Fibroblast of upper back skin (primary cell): ENCODE measurements around the gene GAS7.

ENCODE experiments used
- DNase-seq: peaks from one replicate; pipeline ENCODE4 v3.0.0-alpha.2; 2013

The GAS7 gene

GRCh38 chr17:10198509-10199249 is at the start of gene GAS7:
TSS of gene GAS7 (minus strand) at chr17:10198606.
- DNase-seq: peak; percentile 42

DNA sequence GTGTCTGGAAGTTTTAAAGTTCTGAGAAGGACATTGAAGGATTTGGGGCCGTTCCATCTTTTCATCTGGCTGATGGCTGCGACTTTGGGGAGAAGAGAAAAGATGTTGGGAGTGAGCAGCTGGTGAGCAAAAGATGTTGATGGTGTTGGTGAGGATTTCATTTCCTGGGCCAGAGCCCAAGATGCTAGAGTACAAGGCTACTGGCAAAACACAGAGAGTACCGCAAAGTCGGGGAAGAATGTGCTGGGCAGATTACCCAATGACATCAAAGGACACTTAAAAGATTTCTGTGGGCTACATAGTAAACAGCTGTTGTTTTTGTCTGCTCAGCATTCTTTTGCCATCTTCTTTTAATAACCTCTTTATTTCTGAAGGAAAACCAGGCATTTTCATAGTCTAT is 49.4 kb upstream of the GAS7 start:
- peak; percentile 60 for DNase-seq

- peak; percentile 92 for DNase-seq
Measured at GRCh38 chr17:10243883-10244844, 45.8 kb upstream of the GAS7 start.

DNA sequence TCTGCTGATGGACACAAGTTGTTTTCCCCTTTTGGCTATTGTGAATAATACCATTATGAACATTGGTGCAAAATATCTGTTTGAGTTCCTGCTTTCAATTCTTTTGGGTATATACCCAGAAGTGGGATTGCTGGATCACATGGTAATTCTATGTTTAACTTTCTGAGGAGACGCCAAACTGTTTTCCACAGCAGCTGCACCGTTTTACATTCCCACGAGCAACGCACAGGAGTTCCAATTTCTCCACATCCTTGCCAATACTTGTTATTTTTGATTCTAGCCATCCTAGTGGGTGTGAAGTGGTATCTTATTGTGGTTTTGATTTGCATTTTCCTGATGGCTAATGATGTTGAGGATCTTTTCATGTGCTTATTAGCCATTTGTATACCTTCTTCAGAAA is 43.4 kb upstream of the GAS7 start:
- no peak for DNase-seq

DNA sequence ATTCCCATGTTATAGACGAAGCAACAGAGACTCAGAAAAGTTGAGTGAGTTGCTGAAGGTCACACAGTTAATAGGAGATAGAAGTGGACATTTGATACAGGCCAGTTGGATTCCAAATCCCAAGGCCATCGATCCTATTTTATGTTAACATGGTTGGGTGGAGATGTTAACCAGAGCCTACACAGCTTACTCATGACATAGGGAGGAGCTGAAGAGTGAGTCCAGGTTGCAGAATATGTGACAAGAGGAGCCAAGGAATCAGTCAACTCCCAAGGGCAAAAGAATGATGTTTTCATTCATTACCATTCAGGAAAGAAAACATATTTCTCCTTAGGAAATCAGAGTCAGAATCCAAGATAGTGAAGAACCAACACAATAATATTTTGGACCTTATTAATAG is 40.3 kb upstream of the GAS7 start:
- DNase-seq: no peak

DNA sequence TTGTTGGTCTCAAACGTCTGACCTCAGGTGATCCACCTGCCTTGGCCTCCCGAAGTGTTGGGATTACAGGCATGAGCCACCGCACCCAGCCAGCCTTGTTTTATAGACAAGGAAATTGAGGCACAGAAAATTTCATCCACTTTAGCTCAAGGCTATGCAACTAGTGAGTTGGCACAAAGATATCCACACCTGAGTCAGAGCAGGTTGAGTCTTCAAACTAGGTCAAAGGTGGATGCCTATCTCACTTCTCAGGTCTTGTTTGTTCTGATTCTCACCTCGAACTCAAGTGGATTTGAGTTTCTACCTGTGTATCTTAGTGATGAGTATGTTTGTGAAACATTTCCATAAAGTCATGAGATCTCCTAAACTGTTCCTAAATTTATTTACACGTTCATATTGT is 35.6 kb upstream of the GAS7 start:
- no peak for DNase-seq

- peak; percentile 16 for DNase-seq
Measured at GRCh38 chr17:10233161-10233560, 34.8 kb upstream of the GAS7 start.

GRCh38 chr17:10229181-10229580 is 30.8 kb upstream of the GAS7 start:
- no peak for DNase-seq

DNA sequence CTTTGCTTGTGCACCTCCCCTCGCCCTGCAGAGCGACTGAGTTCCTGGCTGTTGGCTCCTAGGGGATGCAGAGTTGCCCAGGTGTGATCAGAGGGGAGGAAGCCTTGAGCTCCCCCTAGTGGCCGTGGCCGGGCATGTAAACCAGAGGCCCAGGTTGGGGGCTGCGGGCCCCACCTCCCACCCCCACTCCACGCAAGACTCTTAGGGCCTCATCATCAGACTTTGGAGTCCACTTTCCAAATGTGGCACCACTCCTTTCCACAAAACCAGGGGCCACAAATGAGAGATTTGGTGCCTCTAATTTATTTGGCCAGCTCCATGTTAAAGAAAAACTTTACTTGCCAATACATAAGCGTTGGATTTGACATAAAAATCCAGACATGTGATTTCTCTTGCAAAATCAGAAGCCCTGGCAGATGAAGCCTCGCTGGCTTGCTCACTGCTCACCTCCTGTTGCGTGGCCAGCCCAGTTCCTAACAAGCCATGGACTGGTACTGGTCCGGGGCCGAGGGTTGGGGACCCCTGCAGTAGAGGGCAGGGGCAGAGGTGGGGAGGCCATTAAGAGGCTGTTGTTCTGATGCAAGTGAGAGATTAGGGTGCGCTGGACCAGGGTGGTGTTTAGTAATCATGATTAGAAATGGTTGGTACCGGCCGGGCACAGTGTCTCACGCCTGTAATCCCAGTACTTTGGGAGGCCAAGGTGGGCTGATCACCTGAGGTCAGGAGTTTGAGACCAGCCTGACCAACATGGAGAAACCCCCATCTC is 28.7 kb upstream of the GAS7 start:
- DNase-seq: peak; percentile 40

- DNase-seq: no peak
Measured at GRCh38 chr17:10224582-10225195, 26.3 kb upstream of the GAS7 start.

GRCh38 chr17:10219193-10219592 is 20.8 kb upstream of the GAS7 start:
- DNase-seq: no peak

- DNase-seq: peak; percentile 24
Measured at GRCh38 chr17:10217916-10218315, 19.5 kb upstream of the GAS7 start.

- DNase-seq: no peak
Measured at GRCh38 chr17:10216213-10216938, 18.0 kb upstream of the GAS7 start.

- DNase-seq: no peak
Measured at GRCh38 chr17:10215286-10215685, 16.9 kb upstream of the GAS7 start.

GRCh38 chr17:10211666-10212065 is 13.3 kb upstream of the GAS7 start:
- no peak for DNase-seq

- DNase-seq: peak; percentile 89
Measured at GRCh38 chr17:10210151-10210574, 11.8 kb upstream of the GAS7 start.

GRCh38 chr17:10208604-10209193 is 10.3 kb upstream of the GAS7 start:
- DNase-seq: no peak

GRCh38 chr17:10207153-10207552 is 8.7 kb upstream of the GAS7 start:
- no peak for DNase-seq

DNA sequence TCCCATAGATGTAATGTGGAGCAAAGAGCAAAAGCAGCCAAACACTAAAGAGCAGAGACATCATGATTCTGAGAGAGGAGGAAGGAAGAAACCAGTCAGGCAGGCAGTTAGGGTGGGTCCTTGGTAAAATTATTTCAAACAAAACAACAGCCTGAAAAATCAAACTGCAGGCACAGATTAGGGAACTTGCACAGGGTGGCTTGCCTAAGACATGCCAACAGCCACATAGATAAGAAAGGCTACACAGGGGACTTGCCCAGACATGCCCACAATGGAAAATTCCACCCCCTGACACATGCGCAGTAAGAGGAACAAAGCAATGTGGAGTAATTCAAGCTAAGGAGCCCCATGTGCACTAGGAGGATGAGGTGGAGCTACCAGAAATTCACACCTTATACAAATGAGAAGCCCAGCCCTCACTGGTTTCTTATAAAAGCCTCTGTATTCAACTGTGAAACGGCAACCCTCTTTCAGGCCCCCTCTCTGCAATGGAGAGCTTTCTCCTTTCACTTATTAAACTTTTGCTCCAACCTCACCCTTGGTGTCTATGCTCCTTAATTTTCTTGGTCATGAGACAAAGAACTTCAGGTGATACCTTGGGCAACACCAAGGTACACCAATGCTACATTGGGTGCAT is 7.3 kb upstream of the GAS7 start:
- no peak for DNase-seq

GRCh38 chr17:10201680-10202079 is 3.3 kb upstream of the GAS7 start:
- DNase-seq: no peak

DNA sequence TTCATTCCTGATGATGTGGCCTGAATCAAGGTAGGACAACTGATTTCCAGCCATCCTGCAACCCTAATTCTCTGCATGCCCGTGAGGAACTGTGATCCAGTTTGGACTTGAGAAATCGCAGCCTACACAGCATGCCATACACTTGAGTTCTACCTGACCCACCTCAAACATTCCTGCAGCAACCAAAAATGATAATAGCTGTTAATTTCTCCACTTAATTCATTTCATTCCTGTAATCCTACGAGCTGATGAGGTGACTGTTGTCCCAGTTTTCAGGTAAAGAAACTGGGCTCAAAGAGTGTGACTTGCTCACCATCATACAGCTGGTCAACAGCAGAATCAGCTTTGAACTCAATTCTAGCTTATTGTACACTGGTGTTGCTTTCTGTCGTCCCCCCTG is 2.2 kb upstream of the GAS7 start:
- DNase-seq: no peak
